IMR-90 (cell line): ENCODE measurements around the gene HOXC13. TPM values are rescaled to one million over a fixed set of nuclear protein-coding genes. Genes with fewer than 3 reads are reported as not detected.
A peak's percentile ranks its signal among the peaks of the same experiment; 100 is the strongest.

Source experiments
- ATAC-seq: fragments of 200-7000 bp; cut with Tn5 transposase; 2 replicates; pipeline ENCODE4 v1.9.1; 2020; ENCODE audit warnings: low read depth, mild to moderate bottlenecking, moderate library complexity
- BruUV-seq: library from RNA; stranded (reverse); fragments of 400-500 nt; replicated peaks from 2 replicates; lab custom pipeline; 2021; lab: Mats Ljungman, UMichigan
- CTCF ChIA-PET: fragments of 300-600 bp; formaldehyde crosslinking; extraction: SDS; loops from one replicate; lab custom pipeline; 2021; ENCODE audit warnings: antibody characterized with exemption; lab: Yijun Ruan, JAX
- POLR2A ChIA-PET: fragments of 300-600 bp; sonication (Branson Sonifier 250); formaldehyde crosslinking; loops from one replicate; lab custom pipeline; 2022; ENCODE audit warnings: antibody characterized with exemption; ENCODE audit not compliant: unreplicated experiment; lab: Charles Lee
- DNase-seq: peaks from one replicate; pipeline ENCODE4 v3.0.0; 2013
- H2AFZ ChIP-seq: replicated peaks from 2 replicates; pipeline ENCODE3; 2013; ENCODE audit warnings: low read length, mild to moderate bottlenecking; ENCODE audit not compliant: poor library complexity
- H2AK5ac ChIP-seq: 2 replicates; pipeline ENCODE4 v1.6.1; 2013; ENCODE audit warnings: low read depth, low read length, inconsistent platforms
- H2AK9ac ChIP-seq: replicated peaks from 2 replicates; pipeline ENCODE3; 2013; ENCODE audit warnings: mild to moderate bottlenecking, low read depth, low read length, moderate library complexity; ENCODE audit not compliant: poor library complexity
- H2BK120ac ChIP-seq: 2 replicates; pipeline ENCODE4 v1.6.1; 2013; ENCODE audit warnings: low read depth, low read length, inconsistent platforms
- H2BK15ac ChIP-seq: 3 replicates; pipeline ENCODE4 v1.6.1; 2013; ENCODE audit warnings: low read depth, low read length, inconsistent platforms
- H2BK20ac ChIP-seq: 2 replicates; pipeline ENCODE4 v1.6.1; 2013; ENCODE audit warnings: low read depth, mild to moderate bottlenecking, inconsistent platforms, low read length, moderate library complexity
- H2BK5ac ChIP-seq: 2 replicates; pipeline ENCODE4 v1.6.1; 2013; ENCODE audit warnings: mild to moderate bottlenecking, low read depth, low read length, inconsistent platforms; ENCODE audit not compliant: poor library complexity, severe bottlenecking
- H3K14ac ChIP-seq: replicated peaks from 2 replicates; pipeline ENCODE4 v1.6.1; 2013; ENCODE audit warnings: low read depth, low read length, inconsistent platforms
- H3K18ac ChIP-seq: 2 replicates; pipeline ENCODE4 v1.6.1; 2013; ENCODE audit warnings: low read depth, low read length, control low read depth
- H3K23ac ChIP-seq: 2 replicates; pipeline ENCODE4 v1.6.1; 2013; ENCODE audit warnings: low read depth, low read length, inconsistent platforms
- H3K27ac ChIP-seq: 2 replicates; pipeline ENCODE4 v1.5.1; 2013; ENCODE audit warnings: mild to moderate bottlenecking, control low read depth, low read length; ENCODE audit not compliant: insufficient read depth
- H3K27me3 ChIP-seq: 2 replicates; pipeline ENCODE4 v1.6.1; 2013; ENCODE audit warnings: low read length; ENCODE audit not compliant: control insufficient read depth, insufficient read depth
- H3K36me3 ChIP-seq: 2 replicates; pipeline ENCODE4 v1.6.1; 2013; ENCODE audit warnings: low read length, mixed read lengths; ENCODE audit not compliant: control insufficient read depth, insufficient read depth
- H3K4ac ChIP-seq: 2 replicates; pipeline ENCODE4 v1.6.1; 2013; ENCODE audit warnings: low read depth, low read length, inconsistent platforms
- H3K4me1 ChIP-seq: 2 replicates; pipeline ENCODE4 v1.6.1; 2013; ENCODE audit warnings: low read length, mixed read lengths; ENCODE audit not compliant: control insufficient read depth, insufficient read depth
- H3K4me2 ChIP-seq: 2 replicates; pipeline ENCODE4 v1.6.1; 2013; ENCODE audit warnings: low read depth, mild to moderate bottlenecking, control low read depth, low read length, moderate library complexity
- H3K4me3 ChIP-seq: 2 replicates; pipeline ENCODE4 v1.5.1; 2013; ENCODE audit warnings: low read depth, mild to moderate bottlenecking, control low read depth, low read length, moderate library complexity; ENCODE audit not compliant: insufficient read depth
- H3K56ac ChIP-seq: 2 replicates; pipeline ENCODE4 v1.6.1; 2013; ENCODE audit warnings: low read length, inconsistent platforms; ENCODE audit not compliant: insufficient read depth; ENCODE audit errors: extremely low read depth
- H3K79me1 ChIP-seq, 2 experiments: 2 replicates each; pipeline ENCODE4 v1.6.1; 2013; ENCODE audit warnings: low read length in 2 of 2, inconsistent platforms in 1 of 2, low read depth in 1 of 2
- H3K9ac ChIP-seq: 2 replicates; pipeline ENCODE4 v1.6.1; 2013; ENCODE audit warnings: low read depth, low read length, control low read depth
- H3K9me1 ChIP-seq: 2 replicates; pipeline ENCODE4 v1.6.1; 2013; ENCODE audit warnings: low read length, inconsistent platforms; ENCODE audit not compliant: insufficient read depth
- H3K9me3 ChIP-seq: 2 replicates; pipeline ENCODE4 v1.6.1; 2013; ENCODE audit warnings: low read length; ENCODE audit not compliant: control insufficient read depth, insufficient read depth
- H4K20me1 ChIP-seq: 2 replicates; pipeline ENCODE4 v1.6.1; 2013; ENCODE audit warnings: low read length, inconsistent platforms; ENCODE audit not compliant: insufficient read depth
- H4K5ac ChIP-seq: 2 replicates; pipeline ENCODE4 v1.6.1; 2013; ENCODE audit warnings: mild to moderate bottlenecking, low read depth, low read length, control low read depth
- H4K8ac ChIP-seq, 2 experiments: 2 replicates each; pipeline ENCODE4 v1.6.1; 2013; ENCODE audit warnings: low read depth in 2 of 2, low read length in 2 of 2, control low read depth in 1 of 2, inconsistent platforms in 1 of 2
- H4K91ac ChIP-seq: 2 replicates; pipeline ENCODE4 v1.6.1; 2013; ENCODE audit warnings: low read depth, low read length, inconsistent platforms; ENCODE audit not compliant: insufficient read depth
- BHLHE40 ChIP-seq: fragments of 150-350 bp; IDR thresholded peaks from 2 replicates; pipeline ENCODE4 v1.6.1; 2016; ENCODE audit warnings: mild to moderate bottlenecking, low read depth, low read length
- CHD1 ChIP-seq: IDR thresholded peaks from 2 replicates; pipeline ENCODE4 v1.6.1; 2012; ENCODE audit warnings: low read depth, low read length, improper control_type of control experiment
- CTCF ChIP-seq: conservative IDR thresholded peaks from 2 replicates; pipeline ENCODE4 v1.5.1; 2012; ENCODE audit warnings: mild to moderate bottlenecking, low read depth, low read length, improper control_type of control experiment
- FOS ChIP-seq: fragments of 150-350 bp; IDR thresholded peaks from 2 replicates; pipeline ENCODE4 v1.6.1; 2016; ENCODE audit warnings: low read depth, low read length
- MAFK ChIP-seq: IDR thresholded peaks from 2 replicates; pipeline ENCODE4 v1.6.1; 2012; ENCODE audit warnings: low read depth, low read length, improper control_type of control experiment
- MAZ ChIP-seq: IDR thresholded peaks from 2 replicates; pipeline ENCODE4 v1.6.1; 2012; ENCODE audit warnings: low read depth, mild to moderate bottlenecking, low read length, improper control_type of control experiment, moderate library complexity, borderline replicate concordance
- NFE2L2 ChIP-seq: fragments of 150-350 bp; IDR thresholded peaks from 2 replicates; pipeline ENCODE4 v1.6.1; 2016; ENCODE audit warnings: low read depth, mild to moderate bottlenecking, low read length
- POLR2A ChIP-seq: IDR thresholded peaks from 2 replicates; pipeline ENCODE4 v1.6.1; 2012; ENCODE audit warnings: mild to moderate bottlenecking, low read depth, low read length
- RAD21 ChIP-seq: IDR thresholded peaks from 2 replicates; pipeline ENCODE4 v1.6.1; 2012; ENCODE audit warnings: low read length, improper control_type of control experiment
- SMC3 ChIP-seq: fragments of 150-350 bp; IDR thresholded peaks from 2 replicates; pipeline ENCODE4 v1.6.1; 2016; ENCODE audit warnings: low read depth, mild to moderate bottlenecking, antibody characterized with exemption, low read length, moderate library complexity
- WGBS, 2 experiments: methylation state at CpG; one replicate each; pipeline versions ENCODE4 v1.1.5 to v1.1.7; 2013; ENCODE audit warnings: missing lambda C conversion rate in 2 of 2; ENCODE audit not compliant: insufficient read length in 1 of 2; ENCODE audit errors: extremely low coverage in 2 of 2; 5-methylcytosine and 5-hydroxymethylcytosine counted together
- dilution Hi-C: fragments of 300-500 bp; cut with HindIII; formaldehyde crosslinking; loops from one replicate; pipeline ENCODE4 v1.14.3; 2018; ENCODE audit warnings: low sequenced_read_pairs; ENCODE audit not compliant: unreplicated experiment
- in situ Hi-C: fragments of 300-500 bp; cut with MboI; formaldehyde crosslinking; loops from 3 replicates; pipeline ENCODE4 v1.14.3; 2019; ENCODE audit warnings: low sequenced_read_pairs, inconsistent platforms, mixed read lengths
- intact Hi-C: fragments of 100-400 bp; cut with micrococcal nuclease; formaldehyde crosslinking; loops from 2 replicates; pipeline ENCODE4 v1.10.0; 2022
- polyA plus RNA-seq, 3 experiments: library from polyadenylated mRNA; depleted of rRNA; stranded (reverse); fragments of >200 nt; gene quantifications; 2 replicates each; pipeline ENCODE4 v1.2.3, GENCODE V29; 2012; ENCODE audit warnings: low replicate concordance in 1 of 3
- total RNA-seq: library from RNA; depleted of rRNA; stranded (reverse); fragments of >200 nt; gene quantifications from 2 replicates; pipeline ENCODE4 v1.2.3, GENCODE V29; 2012

HOXC13 gene
- total and polyA plus RNA-seq, 2 of the 4 experiments (the other 2 are of a cell fraction): not detected

DNA sequence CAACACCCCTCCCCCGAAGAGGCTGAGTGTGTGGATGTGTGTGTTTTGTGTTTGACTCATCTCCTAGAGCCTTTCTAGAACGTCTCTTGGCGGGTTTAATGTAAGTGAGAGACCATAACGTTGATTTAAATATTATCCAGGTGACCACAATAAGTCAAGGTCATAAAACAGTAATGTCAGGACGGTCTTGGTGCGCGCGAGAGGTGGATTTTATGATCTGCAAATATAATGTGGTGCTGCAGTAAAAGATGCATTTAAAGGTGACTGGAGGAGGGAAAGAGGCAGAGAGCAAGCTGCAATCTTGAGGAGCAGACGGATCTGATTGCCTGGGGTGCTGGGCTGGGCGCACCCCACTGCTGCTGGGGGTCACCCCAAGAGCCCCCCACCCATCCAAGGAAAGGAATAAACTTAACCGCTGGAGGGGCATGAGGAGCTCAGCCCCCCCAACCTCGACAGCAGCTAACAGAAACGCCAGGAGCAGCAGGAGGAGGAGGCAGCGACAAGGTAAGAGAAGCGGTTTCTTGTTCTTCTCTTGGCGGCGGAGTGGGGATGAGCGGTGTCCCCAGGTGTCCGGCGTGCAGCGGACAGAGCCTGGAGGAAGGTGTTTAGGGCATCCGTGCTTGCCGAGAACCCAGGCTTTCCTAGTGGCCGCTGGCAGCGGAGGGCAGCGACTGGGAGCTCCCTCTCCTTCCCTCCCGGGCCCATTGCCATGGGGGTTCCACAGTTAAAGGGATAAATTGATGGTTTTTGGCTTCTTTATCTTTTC lies 51.9 kb downstream of the HOXC13 start:
- Histone ChIP-seq H3K9me1 (no peaks in the 10 kb centered on the region), H2AK5ac (no peak overlapping the region), H2AFZ (peak overlapping the region; percentile 37), H3K23ac (no peak overlapping the region), H3K4me3 (no peak overlapping the region), H3K18ac (no peak overlapping the region), H2BK120ac (no peak overlapping the region), H4K8ac (no peak overlapping the region), H4K91ac (no peak overlapping the region), H3K56ac (no peak overlapping the region), H2BK15ac (no peak overlapping the region), H3K27ac (no peak overlapping the region), H3K4ac (no peak overlapping the region), H3K4me2 (no peak overlapping the region), H3K9me3 (peaks cover 15% of the 10 kb centered on the region), H4K5ac (no peak overlapping the region), H3K9ac (no peak overlapping the region), H2BK20ac (no peak overlapping the region), H3K14ac (no peak overlapping the region), H3K4me1 (peaks cover 3% of the 10 kb centered on the region; the same call in 1 of the 2 replicates), H2AK9ac (no peak overlapping the region), H2BK5ac (no peak overlapping the region), H3K79me1 (no peaks in the 10 kb centered on the region), H3K27me3 (peaks cover 98% of the 10 kb centered on the region), H3K36me3 (no peaks in the 10 kb centered on the region), H4K20me1 (no peaks in the 10 kb centered on the region; the same call in 1 of the 2 replicates)
- POLR2A ChIA-PET: no interaction called here
- CTCF ChIA-PET: interaction anchor here (2.3 kb wide), 1 partner anchor 211 kb away, joined by 8 read pairs; no protein-coding TSS in a partner anchor
- in situ Hi-C loops (loop anchor here (10.0 kb wide), 2 partner anchors 226 to 384 kb away; no protein-coding TSS in a partner anchor), intact Hi-C loops (no loop called here), dilution Hi-C loops (no loop called here)
- TF ChIP-seq NFE2L2 (no peak), MAFK (no peak), RAD21 (no peak), FOS (no peak), CHD1 (no peak), CTCF (no peak), MAZ (no peak), SMC3 (no peak), POLR2A (no peak), BHLHE40 (no peak)
- no peak for DNase-seq
- BruUV-seq: no TSS peak
- no peak for ATAC-seq
- WGBS, 2 experiments: 5% methylated on average over 4 of the region's 27 CpGs; no CpG with 5 or more reads in 1 of the 2 experiments
